GM23338 (cell line): ENCODE measurements around the gene UNC5A. TPM values are rescaled to one million over a fixed set of nuclear protein-coding genes. Genes with fewer than 3 reads are reported as not detected.

ENCODE experiments used
- ATAC-seq: fragments of 200-7000 bp; cut with Tn5 transposase; 3 replicates; pipeline ENCODE4 v1.9.1; 2020
- DNase-seq: peaks from one replicate; pipeline ENCODE4 v3.0.0-alpha.2; 2015; ENCODE audit warnings: low spot score
- H2AFZ ChIP-seq: fragments of 200-600 bp; sonication (generic); 2 replicates; pipeline ENCODE4 v1.8.0; 2016; ENCODE audit warnings: antibody characterized with exemption, mild to moderate bottlenecking, moderate library complexity
- H3F3A ChIP-seq: fragments of 200-600 bp; sonication (generic); replicated peaks from 2 replicates; pipeline ENCODE4 v1.8.0; 2017; ENCODE audit warnings: antibody characterized with exemption, mixed run types, low read depth
- H3K27ac ChIP-seq: fragments of 200-600 bp; sonication (generic); 2 replicates; pipeline ENCODE4 v1.6.1; 2016; ENCODE audit warnings: low read depth
- H3K27me3 ChIP-seq: fragments of 200-600 bp; sonication (generic); 2 replicates; pipeline ENCODE4 v1.8.0; 2016; ENCODE audit warnings: mild to moderate bottlenecking, mixed run types, moderate library complexity; ENCODE audit not compliant: insufficient read depth
- H3K36me3 ChIP-seq: fragments of 200-600 bp; sonication (generic); 2 replicates; pipeline ENCODE4 v1.8.0; 2016; ENCODE audit warnings: mild to moderate bottlenecking; ENCODE audit not compliant: insufficient read depth
- H3K4me1 ChIP-seq: fragments of 200-600 bp; sonication (generic); 2 replicates; pipeline ENCODE4 v1.8.0; 2016; ENCODE audit warnings: mild to moderate bottlenecking, moderate library complexity; ENCODE audit not compliant: insufficient read depth
- H3K4me2 ChIP-seq: fragments of 200-600 bp; sonication (generic); 2 replicates; pipeline ENCODE4 v1.7.1; 2017; ENCODE audit warnings: mixed run types
- H3K4me3 ChIP-seq: fragments of 200-600 bp; sonication (generic); 2 replicates; pipeline ENCODE4 v1.6.1; 2016; ENCODE audit warnings: mixed run types
- H3K79me2 ChIP-seq: fragments of 200-600 bp; sonication (generic); replicated peaks from 2 replicates; pipeline ENCODE4 v1.8.0; 2017; ENCODE audit warnings: mild to moderate bottlenecking; ENCODE audit not compliant: insufficient read depth
- H3K9me2 ChIP-seq: fragments of 200-600 bp; sonication (generic); 2 replicates; pipeline ENCODE4 v1.8.0; 2017; ENCODE audit not compliant: insufficient read depth
- H4K20me1 ChIP-seq: fragments of 200-600 bp; sonication (generic); replicated peaks from 2 replicates; pipeline ENCODE4 v1.8.0; 2017; ENCODE audit warnings: mild to moderate bottlenecking; ENCODE audit not compliant: insufficient read depth
- H3K27ac Mint-ChIP-seq: 2 replicates; pipeline ENCODE4 v1.8.0; 2020; ENCODE audit warnings: inconsistent platforms, mild to moderate bottlenecking, moderate library complexity, mixed read lengths
- H3K27me3 Mint-ChIP-seq: 3 replicates; pipeline ENCODE4 v1.8.0; 2022; ENCODE audit warnings: low read depth, mild to moderate bottlenecking, moderate library complexity, mixed read lengths, inconsistent platforms; ENCODE audit not compliant: insufficient read depth, poor library complexity
- H3K36me3 Mint-ChIP-seq: 3 replicates; pipeline ENCODE4 v1.8.0; 2021; ENCODE audit warnings: low read depth, mild to moderate bottlenecking, inconsistent platforms, moderate library complexity, mixed read lengths
- H3K4me1 Mint-ChIP-seq: 3 replicates; pipeline ENCODE4 v1.8.0; 2020; ENCODE audit warnings: mild to moderate bottlenecking, inconsistent platforms, mixed read lengths
- H3K4me3 Mint-ChIP-seq: 3 replicates; pipeline ENCODE4 v1.8.0; 2021; ENCODE audit warnings: moderate library complexity, mild to moderate bottlenecking, inconsistent platforms, mixed read lengths
- H3K9me3 Mint-ChIP-seq: 3 replicates; pipeline ENCODE4 v1.8.0; 2020; ENCODE audit warnings: moderate library complexity, mild to moderate bottlenecking, inconsistent platforms, mixed read lengths
- CTCF ChIP-seq, 2 experiments: fragments of 200-600 bp in 1 of 2; sonication (generic) in 1 of 2; conservative IDR thresholded peaks; 2 replicates each; pipeline versions ENCODE4 v1.5.1 to v1.6.1; 2016 to 2017; ENCODE audit warnings: antibody characterized with exemption in 2 of 2, low read depth in 2 of 2, mild to moderate bottlenecking in 2 of 2, moderate library complexity in 1 of 2
- ETS1 ChIP-seq: IDR thresholded peaks from 2 replicates; pipeline ENCODE4 v1.6.1; 2016; ENCODE audit warnings: antibody characterized with exemption
- EZH2phosphoT487 ChIP-seq: fragments of 200-600 bp; sonication (generic); IDR thresholded peaks from one replicate; pipeline ENCODE4 v1.8.1; 2018; ENCODE audit warnings: antibody characterized with exemption; ENCODE audit not compliant: unreplicated experiment
- POLR2AphosphoS5 ChIP-seq: IDR thresholded peaks from 2 replicates; pipeline ENCODE4 v1.6.1; 2016; ENCODE audit warnings: antibody characterized with exemption, low read depth
- REST ChIP-seq: IDR thresholded peaks from one replicate; pipeline ENCODE4 v1.6.1; 2018; ENCODE audit warnings: antibody characterized with exemption; ENCODE audit not compliant: unreplicated experiment
- ZNF114 ChIP-seq: fragments of 250-450 bp; sonication (Bioruptor Pico); IDR thresholded peaks from 2 replicates; pipeline ENCODE4 v1.5.0; 2020; ENCODE audit warnings: mild to moderate bottlenecking, moderate library complexity
- ZNF462 ChIP-seq: fragments of 250-450 bp; sonication (Bioruptor Pico); IDR thresholded peaks from 2 replicates; pipeline ENCODE4 v1.5.0; 2020; ENCODE audit warnings: mild to moderate bottlenecking, moderate library complexity
- polyA plus RNA-seq: library from polyadenylated mRNA; unstranded; fragments of >200 nt; fragmentation: Nextera tagmentation; extraction: Ambion mirVana; gene quantifications from 2 replicates; pipeline ENCODE4 v1.2.1, GENCODE V29; 2016
- total RNA-seq: library from RNA; depleted of rRNA; stranded (reverse); fragments of >200 nt; shearing (Covaris generic); gene quantifications from 2 replicates; pipeline ENCODE4 v1.2.3, GENCODE V29; 2014

Gene UNC5A
- total and polyA plus RNA-seq, 2 experiments from 2014 or later, result 0.92 to 3.9 TPM

GRCh38 chr5:176881021-176881749 lies 70.8 kb downstream of the UNC5A start:
- Mint-ChIP-seq H3K4me3 (no peak overlapping the region), H3K27me3 (peaks cover 11% of the 10 kb centered on the region), H3K36me3 (no peaks in the 10 kb centered on the region), H3K9me3 (no peaks in the 10 kb centered on the region), H3K27ac (no peak overlapping the region), H3K4me1 (peaks cover 15% of the 10 kb centered on the region; the same call in 2 of the 3 replicates)
- no peak for ATAC-seq
- H2AFZ ChIP-seq, result no peak overlapping the region
- no peaks in the 10 kb centered on the region for H3K27me3 ChIP-seq
- no peaks in the 10 kb centered on the region for H3K4me1 ChIP-seq
- H3K36me3 ChIP-seq, result no peaks in the 10 kb centered on the region
- H3K4me2 ChIP-seq, result no peak overlapping the region
- H3K79me2 ChIP-seq, result no peaks in the 10 kb centered on the region
- no peak overlapping the region for H3K4me3 ChIP-seq
- TF ChIP-seq POLR2AphosphoS5 (no peak), ZNF462 (no peak), EZH2phosphoT487 (no peak)
- no peak overlapping the region for H3K27ac ChIP-seq
- no peaks in the 10 kb centered on the region for H3K9me2 ChIP-seq
- H3F3A ChIP-seq, result no peaks in the 10 kb centered on the region
- no peaks in the 10 kb centered on the region for H4K20me1 ChIP-seq
- no peak for DNase-seq

GRCh38 chr5:176881816-176882566 lies 71.6 kb downstream of the UNC5A start:
- H3K27ac ChIP-seq, result no peak overlapping the region
- H3K9me2 ChIP-seq, result no peaks in the 10 kb centered on the region
- Mint-ChIP-seq H3K9me3 (no peaks in the 10 kb centered on the region), H3K27me3 (peaks cover 8% of the 10 kb centered on the region), H3K4me3 (no peak overlapping the region), H3K27ac (no peak overlapping the region; the same call in 1 of the 2 replicates), H3K36me3 (no peaks in the 10 kb centered on the region), H3K4me1 (peaks cover 12% of the 10 kb centered on the region; the same call in 2 of the 3 replicates)
- no peak for ATAC-seq
- H3K27me3 ChIP-seq, result no peaks in the 10 kb centered on the region
- no peak overlapping the region for H3K4me2 ChIP-seq
- DNase-seq, result no peak
- no peaks in the 10 kb centered on the region for H4K20me1 ChIP-seq
- no peaks in the 10 kb centered on the region for H3K79me2 ChIP-seq
- no peak overlapping the region for H2AFZ ChIP-seq
- no peaks in the 10 kb centered on the region for H3K36me3 ChIP-seq
- no peaks in the 10 kb centered on the region for H3K4me1 ChIP-seq
- H3F3A ChIP-seq, result no peaks in the 10 kb centered on the region
- H3K4me3 ChIP-seq, result no peak overlapping the region
- TF ChIP-seq ETS1, result no peak
- TF ChIP-seq REST, result no peak
- no peak for TF ChIP-seq CTCF (conservative IDR thresholded peaks at IDR 0.05; ENCODE audit: low read depth in 2 of 2)
- no peak for TF ChIP-seq ZNF114 (CRISPR knock-in tag)
